ENCODE measurements around the gene HACD3. TPM values are rescaled to one million over a fixed set of nuclear protein-coding genes. Genes with fewer than 3 reads are reported as not detected.

HACD3 gene
- polyA plus RNA-seq, 1 of the 3 experiments (the other 2 are of a cell fraction) = 45.7 TPM

DNA sequence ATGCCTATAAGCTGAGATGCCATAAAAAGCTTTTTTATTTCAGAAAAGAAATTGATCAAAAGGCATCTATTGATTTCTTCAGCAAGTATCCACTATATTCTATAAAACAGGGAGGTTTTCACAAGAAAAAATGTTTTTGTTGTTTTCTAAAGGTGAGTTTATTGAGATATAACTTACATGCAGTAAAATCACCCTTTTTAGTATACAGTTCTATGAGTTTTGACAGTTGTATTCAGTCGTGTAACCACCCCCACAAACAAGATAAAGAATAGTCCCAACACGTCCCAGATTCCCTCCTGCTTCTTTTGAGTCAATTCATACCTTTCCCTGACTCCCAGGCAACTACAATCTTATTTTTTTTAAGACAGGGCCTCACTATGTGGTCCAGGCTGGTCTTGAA, 72.9 kb downstream of the HACD3 start (continued):
- TF ChIP-seq, protein P1, sequence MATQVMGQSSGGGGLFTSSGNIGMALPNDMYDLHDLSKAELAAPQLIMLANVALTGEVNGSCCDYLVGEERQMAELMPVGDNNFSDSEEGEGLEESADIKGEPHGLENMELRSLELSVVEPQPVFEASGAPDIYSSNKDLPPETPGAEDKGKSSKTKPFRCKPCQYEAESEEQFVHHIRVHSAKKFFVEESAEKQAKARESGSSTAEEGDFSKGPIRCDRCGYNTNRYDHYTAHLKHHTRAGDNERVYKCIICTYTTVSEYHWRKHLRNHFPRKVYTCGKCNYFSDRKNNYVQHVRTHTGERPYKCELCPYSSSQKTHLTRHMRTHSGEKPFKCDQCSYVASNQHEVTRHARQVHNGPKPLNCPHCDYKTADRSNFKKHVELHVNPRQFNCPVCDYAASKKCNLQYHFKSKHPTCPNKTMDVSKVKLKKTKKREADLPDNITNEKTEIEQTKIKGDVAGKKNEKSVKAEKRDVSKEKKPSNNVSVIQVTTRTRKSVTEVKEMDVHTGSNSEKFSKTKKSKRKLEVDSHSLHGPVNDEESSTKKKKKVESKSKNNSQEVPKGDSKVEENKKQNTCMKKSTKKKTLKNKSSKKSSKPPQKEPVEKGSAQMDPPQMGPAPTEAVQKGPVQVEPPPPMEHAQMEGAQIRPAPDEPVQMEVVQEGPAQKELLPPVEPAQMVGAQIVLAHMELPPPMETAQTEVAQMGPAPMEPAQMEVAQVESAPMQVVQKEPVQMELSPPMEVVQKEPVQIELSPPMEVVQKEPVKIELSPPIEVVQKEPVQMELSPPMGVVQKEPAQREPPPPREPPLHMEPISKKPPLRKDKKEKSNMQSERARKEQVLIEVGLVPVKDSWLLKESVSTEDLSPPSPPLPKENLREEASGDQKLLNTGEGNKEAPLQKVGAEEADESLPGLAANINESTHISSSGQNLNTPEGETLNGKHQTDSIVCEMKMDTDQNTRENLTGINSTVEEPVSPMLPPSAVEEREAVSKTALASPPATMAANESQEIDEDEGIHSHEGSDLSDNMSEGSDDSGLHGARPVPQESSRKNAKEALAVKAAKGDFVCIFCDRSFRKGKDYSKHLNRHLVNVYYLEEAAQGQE (IDR thresholded peaks at IDR 0.05; ENCODE audit: low read depth, low read length) = no peak
- TF ChIP-seq, protein P2, sequence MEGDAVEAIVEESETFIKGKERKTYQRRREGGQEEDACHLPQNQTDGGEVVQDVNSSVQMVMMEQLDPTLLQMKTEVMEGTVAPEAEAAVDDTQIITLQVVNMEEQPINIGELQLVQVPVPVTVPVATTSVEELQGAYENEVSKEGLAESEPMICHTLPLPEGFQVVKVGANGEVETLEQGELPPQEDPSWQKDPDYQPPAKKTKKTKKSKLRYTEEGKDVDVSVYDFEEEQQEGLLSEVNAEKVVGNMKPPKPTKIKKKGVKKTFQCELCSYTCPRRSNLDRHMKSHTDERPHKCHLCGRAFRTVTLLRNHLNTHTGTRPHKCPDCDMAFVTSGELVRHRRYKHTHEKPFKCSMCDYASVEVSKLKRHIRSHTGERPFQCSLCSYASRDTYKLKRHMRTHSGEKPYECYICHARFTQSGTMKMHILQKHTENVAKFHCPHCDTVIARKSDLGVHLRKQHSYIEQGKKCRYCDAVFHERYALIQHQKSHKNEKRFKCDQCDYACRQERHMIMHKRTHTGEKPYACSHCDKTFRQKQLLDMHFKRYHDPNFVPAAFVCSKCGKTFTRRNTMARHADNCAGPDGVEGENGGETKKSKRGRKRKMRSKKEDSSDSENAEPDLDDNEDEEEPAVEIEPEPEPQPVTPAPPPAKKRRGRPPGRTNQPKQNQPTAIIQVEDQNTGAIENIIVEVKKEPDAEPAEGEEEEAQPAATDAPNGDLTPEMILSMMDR (IDR thresholded peaks at IDR 0.05) = no peak
- TF ChIP-seq EP300 (IDR thresholded peaks at IDR 0.05; ENCODE audit: borderline replicate concordance in 1 of 2, low read depth in 1 of 2, low read length in 1 of 2) (no peak), FOSL2 (IDR thresholded peaks at IDR 0.05; ENCODE audit: borderline replicate concordance, low read depth) (no peak), FOXM1 (IDR thresholded peaks at IDR 0.05; ENCODE audit: low read depth) (no peak), RCOR1 (IDR thresholded peaks at IDR 0.05; ENCODE audit: low read length) (no peak)

DNA sequence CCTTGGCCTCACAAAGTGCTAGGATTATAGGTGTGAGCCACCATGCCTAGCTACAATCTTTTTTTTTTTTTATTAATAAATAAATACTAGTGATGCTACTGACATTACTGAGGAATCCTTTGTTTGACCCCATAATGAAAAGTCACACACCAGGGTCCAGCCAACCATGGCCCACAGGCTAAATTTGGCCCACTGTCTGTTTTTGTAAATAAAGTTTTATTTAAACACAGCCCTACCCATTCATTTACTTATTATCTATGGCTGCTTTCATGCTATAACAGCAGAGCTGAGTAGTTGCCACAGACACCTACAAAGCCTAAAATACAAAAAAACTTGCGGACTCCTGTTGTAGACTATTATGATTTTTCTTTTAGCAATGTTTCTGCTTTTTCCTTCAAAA, 73.3 kb downstream of the HACD3 start:
- Histone ChIP-seq H3K9ac (no peak overlapping the region), H4K20me1 (ENCODE audit: insufficient read depth) (no peaks in the 10 kb centered on the region), H3K36me3 (replicated peaks in 1 of 2; ENCODE audit: control insufficient read depth in 1 of 2, insufficient read depth in 2 of 2, low read length in 1 of 2) (peaks cover 28 to 38% of the 10 kb centered on the region in 2 experiments), H3K27ac (ENCODE audit: low read depth in 2 of 2, low read length in 1 of 2) (no peak overlapping the region), H2AFZ (ENCODE audit: low read depth) (no peak overlapping the region), H3K27me3 (ENCODE audit: insufficient read depth) (no peaks in the 10 kb centered on the region), H3K4me1 (ENCODE audit: control insufficient read depth in 1 of 2, insufficient read depth in 2 of 2, low read depth in 1 of 2, low read length in 1 of 2) (no peaks in the 10 kb centered on the region), H3K4me3 (ENCODE audit: low read depth in 2 of 2, low read length in 1 of 2) (no peak overlapping the region), H3K9me2 (no peaks in the 10 kb centered on the region), H3K79me2 (ENCODE audit: insufficient read depth) (peaks cover 48% of the 10 kb centered on the region), H3F3A (replicated peaks; ENCODE audit: insufficient read depth) (no peaks in the 10 kb centered on the region), H3K9me3 (no peaks in the 10 kb centered on the region), H3K4me2 (no peak overlapping the region)
- POLR2A ChIA-PET = no interaction called here
- CTCF ChIA-PET = no interaction called here
- WGBS (ENCODE audit: low lambda C conversion rate) = 94% methylated on average over 1 of the region's 1 CpG
- DNase-seq = no peak
- TF ChIP-seq NFIC (IDR thresholded peaks at IDR 0.05; ENCODE audit: borderline replicate concordance) (no peak), ELF1 (IDR thresholded peaks at IDR 0.05) (no peak), MXI1 (IDR thresholded peaks at IDR 0.05; ENCODE audit: low read depth, low read length) (no peak), RCOR1 (IDR thresholded peaks at IDR 0.05; ENCODE audit: low read length) (no peak), EP300 (IDR thresholded peaks at IDR 0.05; ENCODE audit: borderline replicate concordance in 1 of 2, low read depth in 1 of 2, low read length in 1 of 2) (no peak), RAD21 (IDR thresholded peaks at IDR 0.05; ENCODE audit: low read length) (no peak), TAF1 (IDR thresholded peaks at IDR 0.05; ENCODE audit: borderline replicate concordance, low read depth, low read length) (no peak), SIN3A (IDR thresholded peaks at IDR 0.05; ENCODE audit: borderline replicate concordance, low read depth, low read length) (no peak), GABPA (IDR thresholded peaks at IDR 0.05; ENCODE audit: low read depth) (no peak), JUND (IDR thresholded peaks at IDR 0.05) (no peak), TCF12 (IDR thresholded peaks at IDR 0.05) (no peak), FOSL2 (IDR thresholded peaks at IDR 0.05; ENCODE audit: borderline replicate concordance, low read depth) (no peak), GATA2 (CRISPR knock-in tag; IDR thresholded peaks at IDR 0.05) (no peak)
- TF ChIP-seq, protein P3, sequence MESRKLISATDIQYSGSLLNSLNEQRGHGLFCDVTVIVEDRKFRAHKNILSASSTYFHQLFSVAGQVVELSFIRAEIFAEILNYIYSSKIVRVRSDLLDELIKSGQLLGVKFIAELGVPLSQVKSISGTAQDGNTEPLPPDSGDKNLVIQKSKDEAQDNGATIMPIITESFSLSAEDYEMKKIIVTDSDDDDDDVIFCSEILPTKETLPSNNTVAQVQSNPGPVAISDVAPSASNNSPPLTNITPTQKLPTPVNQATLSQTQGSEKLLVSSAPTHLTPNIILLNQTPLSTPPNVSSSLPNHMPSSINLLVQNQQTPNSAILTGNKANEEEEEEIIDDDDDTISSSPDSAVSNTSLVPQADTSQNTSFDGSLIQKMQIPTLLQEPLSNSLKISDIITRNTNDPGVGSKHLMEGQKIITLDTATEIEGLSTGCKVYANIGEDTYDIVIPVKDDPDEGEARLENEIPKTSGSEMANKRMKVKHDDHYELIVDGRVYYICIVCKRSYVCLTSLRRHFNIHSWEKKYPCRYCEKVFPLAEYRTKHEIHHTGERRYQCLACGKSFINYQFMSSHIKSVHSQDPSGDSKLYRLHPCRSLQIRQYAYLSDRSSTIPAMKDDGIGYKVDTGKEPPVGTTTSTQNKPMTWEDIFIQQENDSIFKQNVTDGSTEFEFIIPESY (IDR thresholded peaks at IDR 0.05; ENCODE audit: borderline replicate concordance, low read depth) = no peak
- TF ChIP-seq, protein P4, sequence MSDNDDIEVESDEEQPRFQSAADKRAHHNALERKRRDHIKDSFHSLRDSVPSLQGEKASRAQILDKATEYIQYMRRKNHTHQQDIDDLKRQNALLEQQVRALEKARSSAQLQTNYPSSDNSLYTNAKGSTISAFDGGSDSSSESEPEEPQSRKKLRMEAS (IDR thresholded peaks at IDR 0.05; ENCODE audit: low read depth) = no peak

Measured in SK-N-SH (cell line).